Measurements from ENCODE around the gene KCNN1. TPM values are rescaled to one million over a fixed set of nuclear protein-coding genes. Genes with fewer than 3 reads are reported as not detected.
A peak's percentile ranks its signal among the peaks of the same experiment; 100 is the strongest.

Gene KCNN1
- total and polyA plus RNA-seq, 2 of the 13 experiments (the other 11 are each of a cell fraction or from before 2014, with no cell fraction given) = 0.04 TPM; not detected in 1

GRCh38 chr19:18013210-18014111 lies 46.6 kb downstream of the KCNN1 start (continued):
- TF ChIP-seq, protein P1, sequence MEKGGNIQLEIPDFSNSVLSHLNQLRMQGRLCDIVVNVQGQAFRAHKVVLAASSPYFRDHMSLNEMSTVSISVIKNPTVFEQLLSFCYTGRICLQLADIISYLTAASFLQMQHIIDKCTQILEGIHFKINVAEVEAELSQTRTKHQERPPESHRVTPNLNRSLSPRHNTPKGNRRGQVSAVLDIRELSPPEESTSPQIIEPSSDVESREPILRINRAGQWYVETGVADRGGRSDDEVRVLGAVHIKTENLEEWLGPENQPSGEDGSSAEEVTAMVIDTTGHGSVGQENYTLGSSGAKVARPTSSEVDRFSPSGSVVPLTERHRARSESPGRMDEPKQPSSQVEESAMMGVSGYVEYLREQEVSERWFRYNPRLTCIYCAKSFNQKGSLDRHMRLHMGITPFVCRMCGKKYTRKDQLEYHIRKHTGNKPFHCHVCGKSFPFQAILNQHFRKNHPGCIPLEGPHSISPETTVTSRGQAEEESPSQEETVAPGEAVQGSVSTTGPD (CRISPR knock-in tag; IDR thresholded peaks at IDR 0.05) = no peak
- TF ChIP-seq PPARG (CRISPR knock-in tag; conservative IDR thresholded peaks at IDR 0.05) (peak; percentile 84), TBP (CRISPR knock-in tag; IDR thresholded peaks at IDR 0.05) (no peak), ZNF644 (CRISPR knock-in tag; IDR thresholded peaks at IDR 0.05; ENCODE audit: low read depth) (no peak), HDAC1 (CRISPR knock-in tag; IDR thresholded peaks at IDR 0.05) (peak; percentile 45; the same call in 1 of the 2 replicates), ZNF552 (CRISPR knock-in tag; IDR thresholded peaks at IDR 0.05; ENCODE audit: borderline replicate concordance) (no peak), ISX (CRISPR knock-in tag; conservative IDR thresholded peaks at IDR 0.05) (no peak), USF2 (IDR thresholded peaks at IDR 0.05; ENCODE audit: low read depth, low read length) (no peak), USF2 (CRISPR knock-in tag; IDR thresholded peaks at IDR 0.05; ENCODE audit: borderline replicate concordance) (no peak), FOXP1 (IDR thresholded peaks at IDR 0.05) (no peak), FOXP1 (CRISPR knock-in tag; IDR thresholded peaks at IDR 0.05) (peak; percentile 58), ZNF335 (CRISPR knock-in tag; IDR thresholded peaks at IDR 0.05) (peak; percentile 38; the same call in 1 of the 2 replicates), ZNF468 (CRISPR knock-in tag; IDR thresholded peaks at IDR 0.05) (no peak), TCF7 (IDR thresholded peaks at IDR 0.05; ENCODE audit: low read depth) (no peak), ZBTB38 (CRISPR knock-in tag; IDR thresholded peaks at IDR 0.05) (no peak), CHD2 (IDR thresholded peaks at IDR 0.05; ENCODE audit: low read depth, low read length) (no peak), ZNF879 (CRISPR knock-in tag; IDR thresholded peaks at IDR 0.05) (no peak), ZNF782 (CRISPR knock-in tag; IDR thresholded peaks at IDR 0.05; ENCODE audit: borderline replicate concordance) (no peak), PHF21A (CRISPR knock-in tag; IDR thresholded peaks at IDR 0.05) (peak; percentile 85), SYNCRIP (IDR thresholded peaks at IDR 0.05; ENCODE audit: insufficient read depth, low read depth, low read length) (no peak), NFE2 (CRISPR knock-in tag; IDR thresholded peaks at IDR 0.05) (no peak), ZNF777 (CRISPR knock-in tag; IDR thresholded peaks at IDR 0.05) (0 out of 2 replicates have a peak, but pooled peaks have one; percentile 38), MEF2D (CRISPR knock-in tag; IDR thresholded peaks at IDR 0.05) (no peak; the same call in 1 of the 2 replicates), GPN1 (CRISPR knock-in tag; IDR thresholded peaks at IDR 0.05; ENCODE audit: borderline replicate concordance) (no peak), NCOA2 (CRISPR knock-in tag; IDR thresholded peaks at IDR 0.05) (peak; percentile 65; the same call in 1 of the 2 replicates)
- TF ChIP-seq, protein P2, sequence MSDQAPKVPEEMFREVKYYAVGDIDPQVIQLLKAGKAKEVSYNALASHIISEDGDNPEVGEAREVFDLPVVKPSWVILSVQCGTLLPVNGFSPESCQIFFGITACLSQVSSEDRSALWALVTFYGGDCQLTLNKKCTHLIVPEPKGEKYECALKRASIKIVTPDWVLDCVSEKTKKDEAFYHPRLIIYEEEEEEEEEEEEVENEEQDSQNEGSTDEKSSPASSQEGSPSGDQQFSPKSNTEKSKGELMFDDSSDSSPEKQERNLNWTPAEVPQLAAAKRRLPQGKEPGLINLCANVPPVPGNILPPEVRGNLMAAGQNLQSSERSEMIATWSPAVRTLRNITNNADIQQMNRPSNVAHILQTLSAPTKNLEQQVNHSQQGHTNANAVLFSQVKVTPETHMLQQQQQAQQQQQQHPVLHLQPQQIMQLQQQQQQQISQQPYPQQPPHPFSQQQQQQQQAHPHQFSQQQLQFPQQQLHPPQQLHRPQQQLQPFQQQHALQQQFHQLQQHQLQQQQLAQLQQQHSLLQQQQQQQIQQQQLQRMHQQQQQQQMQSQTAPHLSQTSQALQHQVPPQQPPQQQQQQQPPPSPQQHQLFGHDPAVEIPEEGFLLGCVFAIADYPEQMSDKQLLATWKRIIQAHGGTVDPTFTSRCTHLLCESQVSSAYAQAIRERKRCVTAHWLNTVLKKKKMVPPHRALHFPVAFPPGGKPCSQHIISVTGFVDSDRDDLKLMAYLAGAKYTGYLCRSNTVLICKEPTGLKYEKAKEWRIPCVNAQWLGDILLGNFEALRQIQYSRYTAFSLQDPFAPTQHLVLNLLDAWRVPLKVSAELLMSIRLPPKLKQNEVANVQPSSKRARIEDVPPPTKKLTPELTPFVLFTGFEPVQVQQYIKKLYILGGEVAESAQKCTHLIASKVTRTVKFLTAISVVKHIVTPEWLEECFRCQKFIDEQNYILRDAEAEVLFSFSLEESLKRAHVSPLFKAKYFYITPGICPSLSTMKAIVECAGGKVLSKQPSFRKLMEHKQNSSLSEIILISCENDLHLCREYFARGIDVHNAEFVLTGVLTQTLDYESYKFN (CRISPR knock-in tag; conservative IDR thresholded peaks at IDR 0.05) = peak; percentile 87
